SU-DHL-6 (cell line): ENCODE data around the gene TOMT.

Experiments used
- EZH2phosphoT487 ChIP-seq: fragments of 200-600 bp; sonication (generic), shearing (Covaris generic); conservative IDR thresholded peaks from 2 replicates; pipeline ENCODE4 v1.6.1; 2018; ENCODE audit warnings: mild to moderate bottlenecking, antibody characterized with exemption, low read length, moderate library complexity, mixed read lengths
- TF ChIP-seq, protein P1 (sequence below): fragments of 200-600 bp; sonication (generic); IDR thresholded peaks from one replicate; pipeline ENCODE4 v1.5.1; 2017; ENCODE audit warnings: antibody characterized with exemption, mild to moderate bottlenecking, low read length, moderate library complexity; ENCODE audit not compliant: insufficient read depth, poor library complexity, severe bottlenecking

DNA sequence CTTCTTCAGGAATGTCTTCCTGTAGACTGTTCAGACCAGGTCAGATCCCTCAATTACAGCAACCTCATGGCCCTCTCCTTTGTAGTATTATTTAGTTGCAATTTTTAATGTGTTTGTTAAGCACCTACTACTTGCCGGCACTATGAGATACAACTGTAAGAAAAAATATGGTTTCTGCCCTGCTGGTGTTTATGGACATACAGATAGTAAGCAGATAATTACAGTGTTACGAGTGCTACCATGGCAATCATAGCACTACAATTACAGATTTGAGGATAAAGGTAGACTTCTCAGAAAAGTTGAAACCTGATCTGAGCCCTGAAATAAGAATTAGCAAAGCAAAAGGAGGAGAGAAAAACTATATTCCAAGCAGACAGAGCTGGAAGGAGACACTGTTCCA is 22.3 kb upstream of the TOMT start:
- TF ChIP-seq, protein P1, sequence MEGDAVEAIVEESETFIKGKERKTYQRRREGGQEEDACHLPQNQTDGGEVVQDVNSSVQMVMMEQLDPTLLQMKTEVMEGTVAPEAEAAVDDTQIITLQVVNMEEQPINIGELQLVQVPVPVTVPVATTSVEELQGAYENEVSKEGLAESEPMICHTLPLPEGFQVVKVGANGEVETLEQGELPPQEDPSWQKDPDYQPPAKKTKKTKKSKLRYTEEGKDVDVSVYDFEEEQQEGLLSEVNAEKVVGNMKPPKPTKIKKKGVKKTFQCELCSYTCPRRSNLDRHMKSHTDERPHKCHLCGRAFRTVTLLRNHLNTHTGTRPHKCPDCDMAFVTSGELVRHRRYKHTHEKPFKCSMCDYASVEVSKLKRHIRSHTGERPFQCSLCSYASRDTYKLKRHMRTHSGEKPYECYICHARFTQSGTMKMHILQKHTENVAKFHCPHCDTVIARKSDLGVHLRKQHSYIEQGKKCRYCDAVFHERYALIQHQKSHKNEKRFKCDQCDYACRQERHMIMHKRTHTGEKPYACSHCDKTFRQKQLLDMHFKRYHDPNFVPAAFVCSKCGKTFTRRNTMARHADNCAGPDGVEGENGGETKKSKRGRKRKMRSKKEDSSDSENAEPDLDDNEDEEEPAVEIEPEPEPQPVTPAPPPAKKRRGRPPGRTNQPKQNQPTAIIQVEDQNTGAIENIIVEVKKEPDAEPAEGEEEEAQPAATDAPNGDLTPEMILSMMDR = no peak
- TF ChIP-seq EZH2phosphoT487 = no peak
